SJCRH30 (cell line): ENCODE measurements around the gene SWT1. TPM values are rescaled to one million over a fixed set of nuclear protein-coding genes. Genes with fewer than 3 reads are reported as not detected.
"Not testable (repeated sequence)": the region's sequence is repeated elsewhere in the genome, so short reads cannot be mapped to it uniquely, and the experiment has no call there.

Experiments used
- DNase-seq, 2 experiments: peaks; one replicate each; pipeline ENCODE4 v3.0.0-alpha.2; 2015 to 2020
- H3K27ac ChIP-seq: fragments of 250-450 bp; sonication (Bioruptor Pico); 2 replicates; pipeline ENCODE4 v1.5.1; 2020; ENCODE audit warnings: mild to moderate bottlenecking, moderate library complexity
- H3K27me3 ChIP-seq: fragments of 250-450 bp; sonication (Bioruptor Pico); 2 replicates; pipeline ENCODE4 v1.5.1; 2020; ENCODE audit warnings: mild to moderate bottlenecking, moderate library complexity
- H3K36me3 ChIP-seq: fragments of 250-450 bp; sonication (Bioruptor Pico); 2 replicates; pipeline ENCODE4 v1.5.1; 2020; ENCODE audit warnings: mild to moderate bottlenecking, moderate library complexity
- H3K4me1 ChIP-seq: fragments of 250-450 bp; sonication (Bioruptor Pico); 2 replicates; pipeline ENCODE4 v1.5.1; 2020; ENCODE audit warnings: mild to moderate bottlenecking, moderate library complexity
- H3K4me3 ChIP-seq: fragments of 250-450 bp; sonication (Bioruptor Pico); 2 replicates; pipeline ENCODE4 v1.5.1; 2020; ENCODE audit warnings: mild to moderate bottlenecking, moderate library complexity
- H3K9me3 ChIP-seq: fragments of 250-450 bp; sonication (Bioruptor Pico); replicated peaks from 2 replicates; pipeline ENCODE4 v1.5.1; 2020; ENCODE audit warnings: mild to moderate bottlenecking, moderate library complexity
- total RNA-seq: library from RNA; depleted of rRNA; stranded (reverse); fragments of >200 nt; shearing (Covaris generic); gene quantifications from 2 replicates; pipeline ENCODE4 v1.2.3, GENCODE V29; 2014

SWT1 gene
- total RNA-seq, 1 experiment from 2014 or later, result 5.0 TPM

DNA sequence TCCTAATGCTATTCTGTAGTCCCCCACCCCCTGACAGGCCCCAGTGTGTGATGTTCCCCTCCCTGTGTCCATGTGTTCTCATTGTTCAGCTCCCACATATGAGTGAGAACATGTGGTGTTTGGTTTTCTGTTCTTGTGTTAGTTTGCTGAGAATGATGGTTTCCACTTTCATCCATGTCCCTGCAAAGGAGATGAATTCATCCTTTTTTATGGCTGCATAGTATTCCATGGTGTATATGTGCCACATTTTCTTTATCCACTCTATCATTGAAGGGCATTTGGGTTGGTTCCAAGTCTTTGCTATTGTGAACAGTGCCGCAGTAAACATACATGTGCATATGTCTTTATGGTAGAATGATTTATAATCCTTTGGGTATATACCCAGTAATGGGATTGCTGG is 52.4 kb downstream of the SWT1 start:
- not testable (repeated sequence) for H3K27ac ChIP-seq, H3K4me1 ChIP-seq, DNase-seq, H3K36me3 ChIP-seq, H3K27me3 ChIP-seq, H3K9me3 ChIP-seq, H3K4me3 ChIP-seq

DNA sequence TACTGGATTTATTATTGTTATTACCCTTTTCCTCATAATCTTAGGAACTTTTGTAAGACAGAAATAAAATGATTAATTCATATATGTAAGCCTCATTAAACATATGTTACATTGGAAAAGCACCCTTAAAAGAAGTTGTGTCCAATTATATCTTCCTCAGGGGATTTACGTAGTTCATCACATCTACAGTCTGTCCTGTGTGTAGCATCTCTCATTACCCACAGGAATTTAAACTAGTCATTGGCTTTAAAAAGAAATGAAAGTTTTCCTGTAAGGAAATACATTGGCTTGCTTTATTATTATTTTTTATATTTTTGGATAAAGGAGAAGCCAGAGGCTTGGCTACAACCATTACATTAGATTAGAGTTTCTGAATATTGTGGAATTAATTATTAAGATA is 56.1 kb downstream of the SWT1 start:
- Histone ChIP-seq H3K27me3 (no peaks in the 10 kb centered on the region), H3K36me3 (no peaks in the 10 kb centered on the region), H3K4me3 (no peak overlapping the region), H3K9me3 (no peaks in the 10 kb centered on the region), H3K27ac (no peak overlapping the region), H3K4me1 (no peaks in the 10 kb centered on the region)
- DNase-seq, result no peak

DNA sequence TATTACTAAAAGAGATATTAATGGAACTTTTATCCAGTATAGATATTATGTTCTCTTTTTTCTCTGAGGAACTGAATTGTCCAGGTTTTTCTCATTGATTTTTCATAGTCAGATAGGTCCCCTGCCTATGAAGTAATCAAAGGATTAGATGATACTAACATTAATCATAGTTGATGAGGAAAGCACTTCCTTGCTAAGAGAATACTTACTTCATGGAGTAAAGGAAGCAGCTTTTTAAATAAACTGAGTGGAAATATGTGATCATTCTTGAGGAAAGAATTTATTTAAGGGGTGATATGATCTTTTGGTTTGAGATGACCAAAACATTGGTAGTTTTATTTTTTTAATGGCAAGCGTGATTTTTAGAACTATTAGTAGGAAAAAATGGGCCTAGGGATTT is 58.9 kb downstream of the SWT1 start:
- no peak overlapping the region for H3K4me3 ChIP-seq
- H3K27ac ChIP-seq, result no peak overlapping the region
- H3K4me1 ChIP-seq, result no peaks in the 10 kb centered on the region
- DNase-seq, result no peak
- no peaks in the 10 kb centered on the region for H3K36me3 ChIP-seq
- no peaks in the 10 kb centered on the region for H3K27me3 ChIP-seq
- H3K9me3 ChIP-seq, result no peaks in the 10 kb centered on the region

DNA sequence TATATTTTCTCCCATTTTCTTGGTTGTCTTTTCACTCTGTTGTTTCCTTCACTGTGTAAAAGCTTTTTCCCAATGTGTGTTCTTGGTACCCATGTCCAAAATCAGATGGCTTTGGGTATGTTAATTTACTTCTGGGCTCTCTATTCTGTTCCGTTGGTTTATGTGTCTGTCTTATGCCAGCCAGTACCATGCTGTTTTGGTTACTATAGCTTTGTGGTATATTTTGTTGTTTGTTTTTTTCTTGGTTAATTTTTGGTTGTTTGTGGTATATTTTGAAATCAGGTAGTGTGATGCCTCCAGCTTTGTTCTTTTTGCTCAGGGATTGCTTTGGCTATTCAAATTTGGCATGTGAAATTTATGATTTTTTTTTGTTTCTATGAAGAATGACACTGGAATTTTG is 67.2 kb downstream of the SWT1 start:
- no peaks in the 10 kb centered on the region for H3K36me3 ChIP-seq
- H3K27ac ChIP-seq, result no peak overlapping the region
- H3K4me3 ChIP-seq, result no peak overlapping the region
- no peak for DNase-seq
- H3K4me1 ChIP-seq, result no peaks in the 10 kb centered on the region
- H3K27me3 ChIP-seq, result no peaks in the 10 kb centered on the region
- no peaks in the 10 kb centered on the region for H3K9me3 ChIP-seq

DNA sequence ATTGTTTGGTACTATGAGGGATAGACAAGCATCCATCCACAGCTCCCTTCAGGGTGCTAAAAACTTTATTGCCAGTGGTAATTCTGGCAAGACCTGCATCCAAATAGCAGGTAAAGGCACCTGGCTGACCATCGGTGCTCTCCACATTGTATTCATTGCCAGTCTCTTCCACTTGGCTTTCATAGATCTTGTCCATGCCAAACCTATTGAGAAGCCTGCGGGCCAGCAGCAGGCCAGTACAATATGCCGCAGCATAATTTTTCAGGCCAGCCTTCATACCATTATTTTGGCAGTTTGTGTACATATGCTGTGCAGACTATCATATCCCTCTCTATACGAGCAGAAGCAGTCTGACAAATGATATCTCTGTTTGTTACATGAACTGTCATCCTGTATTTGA is 70.2 kb downstream of the SWT1 start:
- Histone ChIP-seq H3K4me1 (no peaks in the 10 kb centered on the region), H3K27ac (no peak overlapping the region), H3K36me3 (no peaks in the 10 kb centered on the region; the same call in 1 of the 2 replicates), H3K27me3 (no peaks in the 10 kb centered on the region), H3K4me3 (no peak overlapping the region), H3K9me3 (no peaks in the 10 kb centered on the region)
- no peak for DNase-seq

DNA sequence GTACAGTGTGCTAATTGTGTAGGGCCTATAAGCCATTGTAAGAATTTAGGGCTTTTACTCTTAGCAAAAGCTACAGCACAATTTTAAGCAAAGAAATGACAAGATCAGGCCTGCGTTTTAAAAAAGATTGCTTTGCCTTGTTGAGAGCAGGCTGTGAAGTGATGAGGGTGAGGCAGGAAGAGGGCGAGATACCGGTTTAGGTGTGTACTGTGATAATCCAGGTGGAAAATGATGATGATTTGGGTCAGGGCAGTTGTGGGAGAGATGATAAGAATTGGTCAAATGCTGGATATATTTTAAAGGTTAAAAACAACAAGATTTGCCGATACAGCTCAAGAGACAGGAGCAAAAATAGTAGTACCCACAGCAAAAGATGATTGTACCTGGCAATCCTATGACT is 72.0 kb downstream of the SWT1 start:
- no peak for DNase-seq
- H3K4me3 ChIP-seq, result no peak overlapping the region
- H3K4me1 ChIP-seq, result no peaks in the 10 kb centered on the region
- no peaks in the 10 kb centered on the region for H3K27me3 ChIP-seq
- H3K9me3 ChIP-seq, result no peaks in the 10 kb centered on the region
- no peak overlapping the region for H3K27ac ChIP-seq
- no peaks in the 10 kb centered on the region; the same call in 1 of the 2 replicates for H3K36me3 ChIP-seq

DNA sequence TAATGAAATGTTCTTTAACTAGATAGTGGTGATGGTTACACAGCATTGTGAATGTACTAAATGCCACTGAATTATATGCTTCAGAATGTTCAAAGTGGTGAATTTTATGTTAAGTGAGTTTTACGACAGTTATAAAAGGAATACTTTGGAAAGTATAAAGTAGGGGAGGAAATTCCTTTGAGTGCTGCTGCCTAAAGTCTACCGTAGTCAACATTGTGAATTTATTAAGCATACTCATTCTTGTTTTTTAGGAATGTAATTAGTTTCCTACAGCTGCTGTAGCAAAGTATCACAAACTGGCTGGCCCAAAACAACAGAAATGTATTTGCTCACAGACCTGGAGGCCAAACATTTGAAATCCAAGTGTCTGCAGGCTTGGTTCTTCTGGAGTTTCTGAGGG is 73.0 kb downstream of the SWT1 start:
- no peak overlapping the region for H3K4me3 ChIP-seq
- no peaks in the 10 kb centered on the region for H3K9me3 ChIP-seq
- no peak overlapping the region for H3K27ac ChIP-seq
- no peak for DNase-seq
- no peaks in the 10 kb centered on the region for H3K4me1 ChIP-seq
- H3K36me3 ChIP-seq, result no peaks in the 10 kb centered on the region; the same call in 1 of the 2 replicates
- no peaks in the 10 kb centered on the region for H3K27me3 ChIP-seq

DNA sequence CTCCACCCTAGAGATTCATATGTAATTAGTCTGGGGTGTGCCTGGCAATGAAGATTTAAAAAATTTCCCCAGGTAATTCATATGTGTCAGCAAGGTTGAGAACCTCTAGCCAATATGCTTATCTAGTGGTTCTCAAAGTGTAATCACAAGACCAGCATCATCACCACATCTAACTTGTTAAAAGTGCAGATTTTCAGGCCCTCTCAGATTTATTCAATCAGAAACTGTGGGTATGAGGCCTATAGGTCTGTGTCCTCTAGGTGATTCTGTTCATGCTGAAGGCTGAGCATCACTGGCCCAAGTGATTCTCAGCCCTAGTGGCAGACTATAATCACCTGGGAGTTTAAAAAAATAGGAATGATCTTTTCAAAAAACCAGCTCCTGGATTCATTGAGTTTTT is 75.9 kb downstream of the SWT1 start:
- H3K4me1 ChIP-seq, result no peaks in the 10 kb centered on the region
- H3K36me3 ChIP-seq, result no peaks in the 10 kb centered on the region; the same call in 1 of the 2 replicates
- H3K27me3 ChIP-seq, result no peaks in the 10 kb centered on the region
- no peak for DNase-seq
- H3K9me3 ChIP-seq, result no peaks in the 10 kb centered on the region
- H3K27ac ChIP-seq, result no peak overlapping the region
- H3K4me3 ChIP-seq, result no peak overlapping the region

DNA sequence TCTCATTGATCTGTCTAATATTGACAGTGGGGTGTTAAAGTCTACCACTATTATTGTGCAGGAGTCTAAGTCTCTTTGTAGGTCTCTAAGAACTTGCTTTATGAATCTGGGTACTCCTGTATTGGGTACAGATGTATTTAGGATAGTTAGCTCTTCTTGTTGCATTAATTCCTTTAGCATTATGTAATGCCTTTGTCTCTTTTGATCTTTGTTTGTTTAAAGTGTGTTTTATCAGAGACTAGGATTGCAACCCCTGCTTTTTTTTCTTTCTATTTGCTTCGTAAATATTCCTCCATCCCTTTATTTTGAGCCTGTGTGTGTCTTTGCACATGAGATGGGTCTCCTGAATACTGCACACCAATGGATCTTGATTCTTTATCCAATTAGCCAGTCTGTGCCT is 77.2 kb downstream of the SWT1 start:
- not testable (repeated sequence) for DNase-seq, H3K4me3 ChIP-seq, H3K36me3 ChIP-seq, H3K27ac ChIP-seq, H3K27me3 ChIP-seq, H3K4me1 ChIP-seq, H3K9me3 ChIP-seq

DNA sequence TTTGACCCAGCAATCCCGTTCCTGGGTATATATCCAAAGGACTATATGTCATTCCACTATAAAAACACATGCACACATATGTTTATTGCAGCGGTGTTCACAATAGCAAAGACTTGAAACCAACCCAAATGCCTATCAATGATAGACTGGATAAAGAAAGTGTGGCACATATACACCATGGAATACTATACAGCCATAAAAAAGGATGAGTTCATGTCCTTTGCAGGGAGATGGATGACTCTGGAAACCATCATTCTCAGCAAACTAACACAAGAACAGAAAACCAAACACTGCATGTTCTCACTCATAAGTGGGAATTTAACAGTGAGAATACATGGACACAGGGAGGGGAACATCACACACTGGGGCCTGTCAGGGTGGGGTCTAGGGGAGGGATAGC is 80.2 kb downstream of the SWT1 start:
- DNase-seq, H3K27me3 ChIP-seq, H3K9me3 ChIP-seq, H3K36me3 ChIP-seq, H3K27ac ChIP-seq, H3K4me1 ChIP-seq, H3K4me3 ChIP-seq: not testable (repeated sequence)

DNA sequence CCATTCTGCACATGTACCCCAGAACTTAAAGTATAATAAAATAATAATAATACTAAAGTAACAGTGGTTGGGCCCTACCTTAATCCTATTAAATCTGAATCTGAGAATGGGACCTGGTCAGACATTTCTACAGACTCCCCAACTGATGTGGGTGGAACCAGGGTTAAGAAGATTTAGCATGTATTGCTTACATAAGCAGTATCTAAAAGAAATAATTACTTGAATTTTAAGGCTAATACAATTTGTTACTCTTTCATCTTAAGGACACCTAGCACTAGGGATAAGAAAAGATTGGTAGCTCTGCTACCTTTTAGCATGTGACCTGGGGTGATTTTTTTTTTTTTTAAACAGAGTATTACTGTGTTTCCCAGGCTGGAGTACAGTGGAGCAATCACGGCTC is 80.7 kb downstream of the SWT1 start:
- Histone ChIP-seq H3K27ac (no peak overlapping the region), H3K9me3 (no peaks in the 10 kb centered on the region), H3K27me3 (no peaks in the 10 kb centered on the region), H3K4me3 (no peak overlapping the region), H3K4me1 (no peaks in the 10 kb centered on the region), H3K36me3 (no peaks in the 10 kb centered on the region)
- no peak for DNase-seq

DNA sequence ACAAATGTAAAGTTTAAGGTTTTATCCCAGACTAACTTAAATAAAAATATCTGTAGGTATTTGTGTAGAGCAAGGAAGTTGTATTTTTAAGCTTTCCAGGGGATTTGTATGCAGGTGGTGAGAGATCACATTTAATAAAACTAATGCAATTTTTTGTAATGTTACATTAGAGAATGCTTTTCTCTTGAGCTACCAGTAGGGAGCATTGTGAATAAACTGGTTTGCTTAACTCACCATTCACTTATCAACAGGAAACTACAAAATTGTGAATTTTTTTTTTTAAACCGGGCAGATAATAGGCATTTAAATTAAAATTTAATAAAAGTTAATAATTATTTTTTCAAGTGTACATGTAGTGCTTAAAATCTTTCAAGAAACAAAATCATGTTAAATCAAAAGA is 81.5 kb downstream of the SWT1 start:
- H3K27me3 ChIP-seq, result no peaks in the 10 kb centered on the region
- no peaks in the 10 kb centered on the region for H3K4me1 ChIP-seq
- H3K4me3 ChIP-seq, result no peak overlapping the region
- DNase-seq, result no peak
- no peak overlapping the region for H3K27ac ChIP-seq
- H3K36me3 ChIP-seq, result no peaks in the 10 kb centered on the region
- no peaks in the 10 kb centered on the region for H3K9me3 ChIP-seq

DNA sequence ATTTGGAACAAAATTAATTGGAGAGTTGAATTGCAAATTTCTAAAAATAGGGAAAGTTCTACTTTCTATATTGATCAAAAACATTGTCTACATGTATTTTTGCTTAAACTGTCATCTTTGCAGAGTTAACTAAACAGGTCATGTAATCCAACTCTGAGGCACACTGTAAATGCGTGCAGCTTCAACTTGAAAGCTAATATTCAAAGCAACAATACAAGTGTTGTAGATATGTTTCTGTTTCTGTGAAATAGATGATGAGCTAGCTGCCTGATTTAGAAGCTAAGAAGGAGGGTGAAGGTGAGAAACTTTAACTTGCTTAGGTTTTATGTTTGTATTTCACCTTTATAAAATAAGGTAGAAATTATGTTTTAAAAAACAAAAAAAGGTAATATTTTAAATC is 82.9 kb downstream of the SWT1 start:
- no peak overlapping the region for H3K4me3 ChIP-seq
- H3K27ac ChIP-seq, result no peak overlapping the region
- H3K9me3 ChIP-seq, result no peaks in the 10 kb centered on the region
- DNase-seq, result no peak
- H3K4me1 ChIP-seq, result no peaks in the 10 kb centered on the region
- H3K27me3 ChIP-seq, result no peaks in the 10 kb centered on the region
- H3K36me3 ChIP-seq, result no peaks in the 10 kb centered on the region

DNA sequence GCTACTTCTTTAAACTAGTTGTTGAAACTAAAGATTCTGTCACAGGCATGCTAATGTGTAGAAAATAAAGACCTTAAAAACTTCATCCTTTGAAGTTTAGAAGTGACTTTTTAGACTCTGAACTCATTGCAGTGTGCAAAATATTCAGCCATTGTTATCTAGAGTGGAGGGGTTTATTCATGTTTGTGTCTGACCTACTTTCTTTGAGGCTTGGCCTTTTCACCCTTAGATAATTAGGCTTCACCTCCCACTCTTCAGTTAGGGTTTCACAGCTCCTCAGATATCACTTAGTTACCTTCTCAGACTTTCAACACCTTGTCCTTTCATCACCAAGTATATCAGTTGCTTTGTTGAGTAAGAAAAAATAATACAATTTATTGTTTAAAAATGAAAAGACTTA is 84.2 kb downstream of the SWT1 start:
- H3K27me3 ChIP-seq, result no peaks in the 10 kb centered on the region
- H3K4me3 ChIP-seq, result no peak overlapping the region
- H3K27ac ChIP-seq, result no peak overlapping the region
- no peaks in the 10 kb centered on the region for H3K4me1 ChIP-seq
- H3K9me3 ChIP-seq, result no peaks in the 10 kb centered on the region
- no peaks in the 10 kb centered on the region for H3K36me3 ChIP-seq
- no peak for DNase-seq

DNA sequence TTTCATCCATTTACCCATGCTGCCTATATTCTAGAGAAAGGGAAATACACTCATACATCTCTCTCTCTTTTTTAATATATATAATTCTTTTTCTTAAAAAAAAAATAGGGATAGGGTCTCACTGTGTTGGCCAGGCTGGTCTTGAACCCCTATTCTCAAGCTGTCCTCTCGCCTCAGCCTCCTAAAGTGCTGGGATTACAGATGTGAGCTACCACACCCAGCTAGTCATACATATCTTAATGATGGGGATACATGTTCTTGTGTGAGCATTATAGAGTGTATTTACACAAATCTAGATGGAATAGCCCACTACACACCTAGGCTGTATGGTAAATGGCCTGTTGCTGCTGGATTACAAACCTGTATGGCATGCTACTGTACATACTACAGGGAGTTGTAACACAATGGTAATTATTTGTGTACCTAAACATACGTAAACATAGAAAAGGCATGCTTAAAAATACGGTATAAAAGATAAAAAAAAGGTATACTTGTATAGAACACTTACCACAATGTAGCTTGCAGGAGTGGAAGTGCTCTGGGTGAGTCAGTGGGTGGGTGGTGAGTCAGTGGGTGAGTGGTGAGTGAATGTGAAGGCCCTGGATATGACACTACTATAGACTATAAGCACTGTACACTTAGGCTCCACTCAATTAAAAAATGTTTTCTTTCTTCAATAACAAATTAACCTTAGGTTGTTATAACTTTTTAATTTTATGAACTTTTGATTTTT is 87.2 kb downstream of the SWT1 start:
- Histone ChIP-seq H3K4me3 (no peak overlapping the region), H3K9me3 (no peaks in the 10 kb centered on the region), H3K27ac (no peak overlapping the region), H3K36me3 (no peaks in the 10 kb centered on the region), H3K4me1 (no peaks in the 10 kb centered on the region), H3K27me3 (no peaks in the 10 kb centered on the region)
- no peak for DNase-seq

DNA sequence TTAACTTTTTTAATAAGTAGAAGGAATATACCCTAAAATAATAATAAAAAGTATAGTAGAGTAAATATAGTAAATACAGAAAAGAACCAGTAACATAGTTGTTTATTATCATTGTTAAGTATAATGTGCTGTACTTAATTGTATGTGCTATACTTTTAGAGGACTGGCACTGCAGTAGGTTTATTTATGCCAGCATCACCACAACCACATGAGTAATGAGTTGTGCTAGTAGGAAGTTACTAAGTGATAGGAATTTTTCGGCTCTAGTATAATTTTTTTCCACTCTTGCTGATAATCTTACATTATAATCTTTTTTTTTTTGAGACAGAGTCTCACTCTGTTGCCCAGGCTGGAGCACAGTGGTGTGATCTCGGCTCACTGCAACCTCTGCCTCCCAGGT is 88.5 kb downstream of the SWT1 start:
- Histone ChIP-seq H3K27me3 (no peaks in the 10 kb centered on the region), H3K4me1 (no peaks in the 10 kb centered on the region), H3K36me3 (no peaks in the 10 kb centered on the region), H3K9me3 (no peaks in the 10 kb centered on the region), H3K27ac (no peak overlapping the region), H3K4me3 (no peak overlapping the region)
- DNase-seq, result no peak
